HepG2 (cell line): ENCODE measurements around the gene RBM15B. TPM values are rescaled to one million over a fixed set of nuclear protein-coding genes. Genes with fewer than 3 reads are reported as not detected.

Experiments used
- ATF7 ChIP-seq, 2 experiments: fragments of 450-650 bp in 1 of 2; sonication (generic) in 1 of 2; formaldehyde crosslinking in 1 of 2; IDR thresholded peaks; 2 replicates each; pipeline versions ENCODE4 v1.4.0 to v1.6.1; 2016 to 2020; ENCODE audit warnings: antibody characterized with exemption in 1 of 2, mild to moderate bottlenecking in 1 of 2, missing genetic modification reagents in 1 of 2
- FOXP1 ChIP-seq, 2 experiments: fragments of 450-650 bp in 1 of 2; IDR thresholded peaks; 2 replicates each; pipeline ENCODE4 v1.6.1; 2017 to 2018; ENCODE audit warnings: antibody characterized with exemption in 1 of 2
- MAF1 ChIP-seq: sonication (generic); formaldehyde crosslinking; IDR thresholded peaks from 2 replicates; pipeline ENCODE4 v1.5.0; 2020; ENCODE audit warnings: missing genetic modification reagents, borderline replicate concordance
- SPEN ChIP-seq: sonication (generic); formaldehyde crosslinking; IDR thresholded peaks from 2 replicates; pipeline ENCODE4 v1.5.1; 2020; ENCODE audit warnings: low read depth, mild to moderate bottlenecking, missing genetic modification reagents
- ZNF256 ChIP-seq: sonication (generic); formaldehyde crosslinking; conservative IDR thresholded peaks from 2 replicates; pipeline ENCODE4 v1.4.0; 2020; ENCODE audit warnings: missing genetic modification reagents
- ZNF383 ChIP-seq: sonication (generic); formaldehyde crosslinking; IDR thresholded peaks from 2 replicates; pipeline ENCODE4 v1.4.0; 2020; ENCODE audit warnings: missing genetic modification reagents, mild to moderate bottlenecking, borderline replicate concordance
- ZNF446 ChIP-seq: sonication (generic); formaldehyde crosslinking; IDR thresholded peaks from 2 replicates; pipeline ENCODE4 v1.5.0; 2020; ENCODE audit warnings: mild to moderate bottlenecking, missing genetic modification reagents
- ZNF563 ChIP-seq: sonication (generic); formaldehyde crosslinking; IDR thresholded peaks from 2 replicates; pipeline ENCODE4 v1.8.0; 2022; ENCODE audit warnings: mild to moderate bottlenecking, moderate library complexity, missing genetic modification reagents
- ZSCAN20 ChIP-seq: sonication (generic); formaldehyde crosslinking; IDR thresholded peaks from 2 replicates; pipeline ENCODE4 v1.4.0; 2020; ENCODE audit warnings: missing genetic modification reagents, mild to moderate bottlenecking, borderline replicate concordance
- polyA plus RNA-seq, 8 experiments: library from polyadenylated mRNA; depleted of rRNA in 3 of 8; stranded (reverse) in 7 of 8; unstranded in 1 of 8; fragments of >200 nt; fragmentation: Illumina TruSeq in 4 of 8; extraction: Trizol in 4 of 8; gene quantifications; 2 replicates each; pipeline versions ENCODE4 v1.2.1 to v1.2.3, GENCODE V29; 2011 to 2016; ENCODE audit warnings: low read depth in 4 of 8, missing spikeins in 1 of 8, mixed read lengths in 1 of 8; ENCODE audit not compliant: insufficient read depth in 1 of 8
- total RNA-seq, 5 experiments: library from RNA; depleted of rRNA; stranded (reverse); fragments of >200 nt; fragmentation: Illumina TruSeq; extraction: Trizol; gene quantifications; 2 replicates each; pipeline ENCODE4 v1.2.3, GENCODE V29; 2016; ENCODE audit warnings: low read depth in 1 of 5
- TF ChIP-seq, protein P1 (sequence below): sonication (generic); formaldehyde crosslinking; IDR thresholded peaks from 2 replicates; pipeline ENCODE4 v1.4.0; 2020; ENCODE audit warnings: missing genetic modification reagents
- TF ChIP-seq, protein P2 (sequence below): IDR thresholded peaks from 2 replicates; pipeline ENCODE4 v1.6.1; 2016; ENCODE audit warnings: control low read depth
- TF ChIP-seq, protein P3 (sequence below): sonication (generic); formaldehyde crosslinking; IDR thresholded peaks from 2 replicates; pipeline ENCODE4 v1.5.1; 2020; ENCODE audit warnings: mild to moderate bottlenecking, missing genetic modification reagents
- TF ChIP-seq, protein P4 (sequence below): sonication (generic); formaldehyde crosslinking; IDR thresholded peaks from 2 replicates; pipeline ENCODE4 v1.5.1; 2020; ENCODE audit warnings: missing genetic modification reagents, mild to moderate bottlenecking, borderline replicate concordance
- TF ChIP-seq, protein P5 (sequence below): sonication (generic); formaldehyde crosslinking; IDR thresholded peaks from 2 replicates; pipeline ENCODE4 v1.4.0; 2020; ENCODE audit warnings: low read depth, missing genetic modification reagents

RBM15B gene
- total and polyA plus RNA-seq, 2 of the 13 experiments (the other 11 are each of a cell fraction or from before 2014, with no cell fraction given): 8.2 to 19.3 TPM

DNA sequence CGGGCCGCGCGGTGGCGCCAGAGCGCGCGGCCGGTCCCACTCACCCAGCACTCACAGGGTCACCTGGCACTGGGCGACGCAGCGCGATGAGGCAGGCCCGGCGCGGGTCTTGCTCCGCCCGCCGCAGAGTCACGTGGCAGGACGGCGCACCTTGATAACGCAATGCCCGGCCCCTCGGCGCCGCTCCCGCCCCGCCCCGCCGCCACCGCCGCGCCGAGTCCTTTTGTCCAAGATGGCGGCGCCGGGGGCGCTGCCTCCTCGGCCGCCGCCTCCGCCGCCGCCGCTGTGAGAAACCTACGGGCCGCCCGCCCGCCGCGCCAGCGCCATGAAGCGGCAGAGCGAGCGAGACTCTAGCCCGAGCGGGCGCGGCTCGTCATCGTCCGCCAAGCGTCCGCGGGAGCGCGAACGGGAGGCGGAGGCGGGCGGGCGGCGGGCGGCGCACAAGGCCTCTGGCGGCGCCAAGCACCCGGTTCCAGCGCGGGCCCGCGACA lies at the start of gene RBM15B (continued):
- TF ChIP-seq, protein P1, sequence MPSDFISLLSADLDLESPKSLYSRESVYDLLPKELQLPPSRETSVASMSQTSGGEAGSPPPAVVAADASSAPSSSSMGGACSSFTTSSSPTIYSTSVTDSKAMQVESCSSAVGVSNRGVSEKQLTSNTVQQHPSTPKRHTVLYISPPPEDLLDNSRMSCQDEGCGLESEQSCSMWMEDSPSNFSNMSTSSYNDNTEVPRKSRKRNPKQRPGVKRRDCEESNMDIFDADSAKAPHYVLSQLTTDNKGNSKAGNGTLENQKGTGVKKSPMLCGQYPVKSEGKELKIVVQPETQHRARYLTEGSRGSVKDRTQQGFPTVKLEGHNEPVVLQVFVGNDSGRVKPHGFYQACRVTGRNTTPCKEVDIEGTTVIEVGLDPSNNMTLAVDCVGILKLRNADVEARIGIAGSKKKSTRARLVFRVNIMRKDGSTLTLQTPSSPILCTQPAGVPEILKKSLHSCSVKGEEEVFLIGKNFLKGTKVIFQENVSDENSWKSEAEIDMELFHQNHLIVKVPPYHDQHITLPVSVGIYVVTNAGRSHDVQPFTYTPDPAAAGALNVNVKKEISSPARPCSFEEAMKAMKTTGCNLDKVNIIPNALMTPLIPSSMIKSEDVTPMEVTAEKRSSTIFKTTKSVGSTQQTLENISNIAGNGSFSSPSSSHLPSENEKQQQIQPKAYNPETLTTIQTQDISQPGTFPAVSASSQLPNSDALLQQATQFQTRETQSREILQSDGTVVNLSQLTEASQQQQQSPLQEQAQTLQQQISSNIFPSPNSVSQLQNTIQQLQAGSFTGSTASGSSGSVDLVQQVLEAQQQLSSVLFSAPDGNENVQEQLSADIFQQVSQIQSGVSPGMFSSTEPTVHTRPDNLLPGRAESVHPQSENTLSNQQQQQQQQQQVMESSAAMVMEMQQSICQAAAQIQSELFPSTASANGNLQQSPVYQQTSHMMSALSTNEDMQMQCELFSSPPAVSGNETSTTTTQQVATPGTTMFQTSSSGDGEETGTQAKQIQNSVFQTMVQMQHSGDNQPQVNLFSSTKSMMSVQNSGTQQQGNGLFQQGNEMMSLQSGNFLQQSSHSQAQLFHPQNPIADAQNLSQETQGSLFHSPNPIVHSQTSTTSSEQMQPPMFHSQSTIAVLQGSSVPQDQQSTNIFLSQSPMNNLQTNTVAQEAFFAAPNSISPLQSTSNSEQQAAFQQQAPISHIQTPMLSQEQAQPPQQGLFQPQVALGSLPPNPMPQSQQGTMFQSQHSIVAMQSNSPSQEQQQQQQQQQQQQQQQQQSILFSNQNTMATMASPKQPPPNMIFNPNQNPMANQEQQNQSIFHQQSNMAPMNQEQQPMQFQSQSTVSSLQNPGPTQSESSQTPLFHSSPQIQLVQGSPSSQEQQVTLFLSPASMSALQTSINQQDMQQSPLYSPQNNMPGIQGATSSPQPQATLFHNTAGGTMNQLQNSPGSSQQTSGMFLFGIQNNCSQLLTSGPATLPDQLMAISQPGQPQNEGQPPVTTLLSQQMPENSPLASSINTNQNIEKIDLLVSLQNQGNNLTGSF: no peak
- TF ChIP-seq, protein P2, sequence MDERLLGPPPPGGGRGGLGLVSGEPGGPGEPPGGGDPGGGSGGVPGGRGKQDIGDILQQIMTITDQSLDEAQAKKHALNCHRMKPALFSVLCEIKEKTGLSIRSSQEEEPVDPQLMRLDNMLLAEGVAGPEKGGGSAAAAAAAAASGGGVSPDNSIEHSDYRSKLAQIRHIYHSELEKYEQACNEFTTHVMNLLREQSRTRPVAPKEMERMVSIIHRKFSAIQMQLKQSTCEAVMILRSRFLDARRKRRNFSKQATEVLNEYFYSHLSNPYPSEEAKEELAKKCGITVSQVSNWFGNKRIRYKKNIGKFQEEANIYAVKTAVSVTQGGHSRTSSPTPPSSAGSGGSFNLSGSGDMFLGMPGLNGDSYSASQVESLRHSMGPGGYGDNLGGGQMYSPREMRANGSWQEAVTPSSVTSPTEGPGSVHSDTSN (CRISPR knock-in tag): no peak
- TF ChIP-seq ZNF256 (CRISPR knock-in tag): no peak
- no peak for TF ChIP-seq ZNF383 (CRISPR knock-in tag)
- TF ChIP-seq, protein P3, sequence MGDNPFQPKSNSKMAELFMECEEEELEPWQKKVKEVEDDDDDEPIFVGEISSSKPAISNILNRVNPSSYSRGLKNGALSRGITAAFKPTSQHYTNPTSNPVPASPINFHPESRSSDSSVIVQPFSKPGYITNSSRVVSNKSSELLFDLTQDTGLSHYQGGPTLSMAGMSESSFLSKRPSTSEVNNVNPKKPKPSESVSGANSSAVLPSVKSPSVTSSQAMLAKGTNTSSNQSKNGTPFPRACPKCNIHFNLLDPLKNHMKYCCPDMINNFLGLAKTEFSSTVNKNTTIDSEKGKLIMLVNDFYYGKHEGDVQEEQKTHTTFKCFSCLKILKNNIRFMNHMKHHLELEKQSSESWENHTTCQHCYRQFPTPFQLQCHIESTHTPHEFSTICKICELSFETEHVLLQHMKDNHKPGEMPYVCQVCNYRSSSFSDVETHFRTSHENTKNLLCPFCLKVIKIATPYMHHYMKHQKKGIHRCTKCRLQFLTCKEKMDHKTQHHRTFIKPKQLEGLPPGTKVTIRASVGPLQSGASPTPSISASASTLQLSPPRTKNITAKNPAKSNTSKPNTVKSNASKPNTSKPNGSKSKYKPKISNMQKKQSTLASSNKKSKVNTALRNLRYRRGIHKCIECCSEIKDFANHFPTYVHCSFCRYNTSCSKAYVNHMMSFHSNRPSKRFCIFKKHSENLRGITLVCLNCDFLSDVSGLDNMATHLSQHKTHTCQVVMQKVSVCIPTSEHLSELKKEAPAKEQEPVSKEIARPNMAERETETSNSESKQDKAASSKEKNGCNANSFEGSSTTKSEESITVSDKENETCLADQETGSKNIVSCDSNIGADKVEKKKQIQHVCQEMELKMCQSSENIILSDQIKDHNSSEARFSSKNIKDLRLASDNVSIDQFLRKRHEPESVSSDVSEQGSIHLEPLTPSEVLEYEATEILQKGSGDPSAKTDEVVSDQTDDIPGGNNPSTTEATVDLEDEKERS (CRISPR knock-in tag): no peak
- TF ChIP-seq MAF1 (CRISPR knock-in tag): no peak
- peak; percentile 99 for TF ChIP-seq SPEN (CRISPR knock-in tag)
- TF ChIP-seq ZNF563 (CRISPR knock-in tag): peak; percentile 78; the same call in 1 of the 2 replicates
- TF ChIP-seq, protein P4, sequence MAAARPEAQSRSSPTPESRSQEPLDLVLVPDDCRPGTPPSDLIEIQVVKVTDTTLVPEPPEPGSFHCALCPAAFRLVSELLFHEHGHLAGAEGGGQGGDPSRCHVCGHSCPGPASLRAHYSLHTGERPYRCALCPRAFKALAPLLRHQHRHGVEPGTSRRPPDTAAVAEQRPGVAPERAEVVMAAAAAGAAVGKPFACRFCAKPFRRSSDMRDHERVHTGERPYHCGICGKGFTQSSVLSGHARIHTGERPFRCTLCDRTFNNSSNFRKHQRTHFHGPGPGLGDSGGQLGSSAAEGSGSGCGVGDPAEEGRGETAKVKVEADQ (CRISPR knock-in tag): no peak; the same call in 1 of the 2 replicates
- no peak for TF ChIP-seq FOXP1 (IDR thresholded peaks at IDR 0.05)
- TF ChIP-seq FOXP1 (CRISPR knock-in tag; IDR thresholded peaks at IDR 0.05): no peak
- TF ChIP-seq, protein P5, sequence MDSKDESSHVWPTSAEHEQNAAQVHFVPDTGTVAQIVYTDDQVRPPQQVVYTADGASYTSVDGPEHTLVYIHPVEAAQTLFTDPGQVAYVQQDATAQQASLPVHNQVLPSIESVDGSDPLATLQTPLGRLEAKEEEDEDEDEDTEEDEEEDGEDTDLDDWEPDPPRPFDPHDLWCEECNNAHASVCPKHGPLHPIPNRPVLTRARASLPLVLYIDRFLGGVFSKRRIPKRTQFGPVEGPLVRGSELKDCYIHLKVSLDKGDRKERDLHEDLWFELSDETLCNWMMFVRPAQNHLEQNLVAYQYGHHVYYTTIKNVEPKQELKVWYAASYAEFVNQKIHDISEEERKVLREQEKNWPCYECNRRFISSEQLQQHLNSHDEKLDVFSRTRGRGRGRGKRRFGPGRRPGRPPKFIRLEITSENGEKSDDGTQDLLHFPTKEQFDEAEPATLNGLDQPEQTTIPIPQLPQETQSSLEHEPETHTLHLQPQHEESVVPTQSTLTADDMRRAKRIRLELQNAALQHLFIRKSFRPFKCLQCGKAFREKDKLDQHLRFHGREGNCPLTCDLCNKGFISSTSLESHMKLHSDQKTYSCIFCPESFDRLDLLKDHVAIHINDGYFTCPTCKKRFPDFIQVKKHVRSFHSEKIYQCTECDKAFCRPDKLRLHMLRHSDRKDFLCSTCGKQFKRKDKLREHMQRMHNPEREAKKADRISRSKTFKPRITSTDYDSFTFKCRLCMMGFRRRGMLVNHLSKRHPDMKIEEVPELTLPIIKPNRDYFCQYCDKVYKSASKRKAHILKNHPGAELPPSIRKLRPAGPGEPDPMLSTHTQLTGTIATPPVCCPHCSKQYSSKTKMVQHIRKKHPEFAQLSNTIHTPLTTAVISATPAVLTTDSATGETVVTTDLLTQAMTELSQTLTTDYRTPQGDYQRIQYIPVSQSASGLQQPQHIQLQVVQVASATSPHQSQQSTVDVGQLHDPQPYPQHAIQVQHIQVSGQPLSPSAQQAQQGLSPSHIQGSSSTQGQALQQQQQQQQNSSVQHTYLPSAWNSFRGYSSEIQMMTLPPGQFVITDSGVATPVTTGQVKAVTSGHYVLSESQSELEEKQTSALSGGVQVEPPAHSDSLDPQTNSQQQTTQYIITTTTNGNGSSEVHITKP (CRISPR knock-in tag): peak; percentile 90
- no peak for TF ChIP-seq ZSCAN20 (CRISPR knock-in tag)
- no peak for TF ChIP-seq ZNF446 (CRISPR knock-in tag)
- TF ChIP-seq ATF7 (IDR thresholded peaks at IDR 0.05): no peak
- TF ChIP-seq ATF7 (CRISPR knock-in tag; IDR thresholded peaks at IDR 0.05): 0 out of 2 replicates have a peak, but pooled peaks have one; percentile 61
